GM12865 (cell line): ENCODE measurements around the gene ENPP5.

Experiments used
- DNase-seq: peaks from one replicate; pipeline ENCODE4 v3.0.0; 2010; ENCODE audit warnings: low read depth
- H3K4me3 ChIP-seq: 2 replicates; pipeline ENCODE4 v1.5.1; 2011; ENCODE audit warnings: mild to moderate bottlenecking, low read depth, low read length, control low read depth
- CTCF ChIP-seq: IDR thresholded peaks from 2 replicates; pipeline ENCODE4 v1.5.1; 2011; ENCODE audit warnings: low read length, control low read depth, low read depth, inconsistent platforms; ENCODE audit not compliant: insufficient read depth; ENCODE audit errors: missing control alignments

The ENPP5 gene

GRCh38 chr6:46215213-46215612 is 44.4 kb upstream of the ENPP5 start:
- DNase-seq: no peak
- no peak overlapping the region for H3K4me3 ChIP-seq
- no peak for TF ChIP-seq CTCF

GRCh38 chr6:46211917-46212316 is 41.1 kb upstream of the ENPP5 start:
- TF ChIP-seq CTCF: no peak
- no peak for DNase-seq
- no peak overlapping the region for H3K4me3 ChIP-seq

GRCh38 chr6:46210294-46210693 is 39.5 kb upstream of the ENPP5 start:
- no peak for TF ChIP-seq CTCF
- DNase-seq: no peak
- no peak overlapping the region for H3K4me3 ChIP-seq

- H3K4me3 ChIP-seq: no peak overlapping the region
- TF ChIP-seq CTCF: no peak
- no peak for DNase-seq
Measured at GRCh38 chr6:46208303-46208702, 37.5 kb upstream of the ENPP5 start.

GRCh38 chr6:46207174-46207573 is 36.4 kb upstream of the ENPP5 start:
- no peak overlapping the region for H3K4me3 ChIP-seq
- TF ChIP-seq CTCF: no peak
- DNase-seq: no peak

GRCh38 chr6:46204880-46205650 is 34.3 kb upstream of the ENPP5 start:
- no peak overlapping the region for H3K4me3 ChIP-seq
- no peak for TF ChIP-seq CTCF
- no peak for DNase-seq
